Lung (tissue), 12 donors: ENCODE results near the gene CPNE6. TPM values are rescaled to one million over a fixed set of nuclear protein-coding genes. Genes with fewer than 3 reads are reported as not detected.

Experiments used
- ATAC-seq: fragments of 200-7000 bp; cut with Tn5 transposase; one replicate; pipeline ENCODE4 v1.9.1; 2020; ENCODE audit warnings: moderate number of reproducible peaks; ENCODE audit not compliant: insufficient read depth, low FRiP score
- DNase-seq, 3 donors: peaks; one replicate each; pipeline ENCODE4 v3.0.0-alpha.2; 2013 to 2017
- H3K27ac ChIP-seq, 2 donors: one replicate each; pipeline ENCODE4 v1.5.1; 2013; ENCODE audit warnings: mild to moderate bottlenecking in 2 of 2, moderate library complexity in 2 of 2, control low read depth in 1 of 2, inconsistent platforms in 1 of 2, low read depth in 1 of 2, low read length in 1 of 2
- H3K27me3 ChIP-seq, 3 donors: one replicate each; pipeline ENCODE4 v1.5.1; 2013; ENCODE audit warnings: low read length in 2 of 3; ENCODE audit not compliant: control insufficient read depth in 3 of 3, insufficient read depth in 3 of 3
- H3K36me3 ChIP-seq, 4 donors: one replicate each; pipeline ENCODE4 v1.5.1; 2013; ENCODE audit warnings: low read length in 4 of 4, mild to moderate bottlenecking in 1 of 4, moderate library complexity in 1 of 4; ENCODE audit not compliant: control insufficient read depth in 4 of 4, insufficient read depth in 4 of 4
- H3K4me1 ChIP-seq, 5 donors: one replicate each; pipeline ENCODE4 v1.5.1; 2013; ENCODE audit warnings: low read length in 5 of 5, mild to moderate bottlenecking in 2 of 5, moderate library complexity in 1 of 5; ENCODE audit not compliant: control insufficient read depth in 5 of 5, insufficient read depth in 5 of 5
- H3K4me3 ChIP-seq: one replicate; pipeline ENCODE4 v1.5.1; 2013; ENCODE audit warnings: mild to moderate bottlenecking, control low read depth, moderate library complexity
- H3K9ac ChIP-seq, 2 donors: one replicate each; pipeline ENCODE4 v1.5.1; 2013; ENCODE audit warnings: low read length in 2 of 2, control low read depth in 1 of 2; ENCODE audit not compliant: insufficient read depth in 1 of 2
- H3K9me3 ChIP-seq, 4 donors: one replicate each; pipeline ENCODE4 v1.5.1; 2013; ENCODE audit warnings: low read length in 3 of 4, mild to moderate bottlenecking in 1 of 4, moderate library complexity in 1 of 4; ENCODE audit not compliant: control insufficient read depth in 4 of 4, insufficient read depth in 3 of 4
- CTCF ChIP-seq: IDR thresholded peaks from 2 replicates; pipeline ENCODE4 v1.5.1; 2012; ENCODE audit warnings: mild to moderate bottlenecking; ENCODE audit errors: control extremely low read depth, extremely low read depth
- WGBS, 2 donors: extraction: QIAGEN DNeasy Blood & Tissue Kit; methylation state at CpG; one replicate each; pipeline ENCODE4 v1.1.7; 2013; 5-methylcytosine and 5-hydroxymethylcytosine counted together
- polyA plus RNA-seq, 2 donors: library from polyadenylated mRNA; stranded (reverse); fragments of 200-250 nt; gene quantifications; one replicate each; pipeline ENCODE4 v1.2.1, GENCODE V29; 2013
- total RNA-seq, 2 donors: library from RNA; depleted of rRNA in 1 of 2; stranded (reverse); fragments of >200 nt in 1 of 2; gene quantifications; one replicate each; pipeline ENCODE4 v1.2.1, GENCODE V29; 2014 to 2021
- donor health status: control.
- donor health status: control.
- donor health status: Bipolar disorder and iron deficiency.
- donor health status: healthy.
- donor health status: DM: yes; HTN: yes; CAD: no.

Gene CPNE6
- total and polyA plus RNA-seq, 4 donors: not detected

- Histone ChIP-seq H3K4me1 (peaks cover 0 to 18% (median 0%) of the 10 kb centered on the region in 5 donors), H3K9me3 (no peaks in the 10 kb centered on the region), H3K36me3 (no peaks in the 10 kb centered on the region), H3K27me3 (peaks cover 0 to 6% (median 3%) of the 10 kb centered on the region in 3 donors), H3K4me3 (peak overlapping the region; percentile 75), H3K9ac (peak overlapping the region; percentile 17 to 60), H3K27ac (peak overlapping the region; percentile 48 to 63)
- ATAC-seq (no peak), DNase-seq (peak in 1 of 3 donors; percentile 24)
- WGBS, 2 donors: 22 to 23% methylated on average over 20 of the region's 20 CpGs
- no peak for TF ChIP-seq CTCF
Measured at GRCh38 chr14:24051176-24051788, 20.1 kb upstream of the CPNE6 start.

- Histone ChIP-seq H3K9me3 (no peaks in the 10 kb centered on the region), H3K36me3 (no peaks in the 10 kb centered on the region), H3K4me3 (peak within 1 kb of the TSS; percentile 75), H3K4me1 (peaks cover 0 to 18% (median 0%) of the 10 kb centered on the region in 5 donors), H3K9ac (peak within 1 kb of the TSS; percentile 17 to 60), H3K27ac (peak within 1 kb of the TSS; percentile 48 to 63), H3K27me3 (peaks cover 0 to 6% (median 3%) of the 10 kb centered on the region in 3 donors)
- TF ChIP-seq CTCF: no peak
- ATAC-seq (peak; percentile 90), DNase-seq (peak; percentile 68 to 89 (median 77))
- 1 to 2% methylated on average over 66 to 92 of the region's 92 CpGs for WGBS, 2 donors
Measured at GRCh38 chr14:24051789-24052655, 19.3 kb upstream of the CPNE6 start, which contains the start of gene CARMIL3. Gene CARMIL3 (plus strand): TSS chr14:24052009. CDS start chr14:24052154, 145 bp downstream.

- ATAC-seq: no peak
- no peak overlapping the region for H3K9ac ChIP-seq
Measured at GRCh38 chr14:24052656-24053547, 18.5 kb upstream of the CPNE6 start.

More at GRCh38 chr14:24052656-24053547, 18.5 kb upstream of the CPNE6 start:
- peaks cover 0 to 18% (median 0%) of the 10 kb centered on the region in 5 donors for H3K4me1 ChIP-seq
- H3K27ac ChIP-seq: no peak overlapping the region
- TF ChIP-seq CTCF: no peak
- H3K27me3 ChIP-seq: peaks cover 0 to 6% (median 3%) of the 10 kb centered on the region in 3 donors
- no peaks in the 10 kb centered on the region for H3K9me3 ChIP-seq
- no peak for DNase-seq
- 55 to 64% methylated on average over 20 of the region's 20 CpGs for WGBS, 2 donors
- no peak overlapping the region for H3K4me3 ChIP-seq
- H3K36me3 ChIP-seq: no peaks in the 10 kb centered on the region
